Activated naive CD4-positive, alpha-beta T cell treated with anti-CD3 and anti-CD28 coated beads, Interleukin-2, amount 50 U/mL, for 16 hours (primary cell): ENCODE results near the gene PIGW.

Experiments
- DNase-seq: peaks from one replicate; pipeline ENCODE4 v3.0.0-alpha.2; 2020

Gene PIGW

DNA sequence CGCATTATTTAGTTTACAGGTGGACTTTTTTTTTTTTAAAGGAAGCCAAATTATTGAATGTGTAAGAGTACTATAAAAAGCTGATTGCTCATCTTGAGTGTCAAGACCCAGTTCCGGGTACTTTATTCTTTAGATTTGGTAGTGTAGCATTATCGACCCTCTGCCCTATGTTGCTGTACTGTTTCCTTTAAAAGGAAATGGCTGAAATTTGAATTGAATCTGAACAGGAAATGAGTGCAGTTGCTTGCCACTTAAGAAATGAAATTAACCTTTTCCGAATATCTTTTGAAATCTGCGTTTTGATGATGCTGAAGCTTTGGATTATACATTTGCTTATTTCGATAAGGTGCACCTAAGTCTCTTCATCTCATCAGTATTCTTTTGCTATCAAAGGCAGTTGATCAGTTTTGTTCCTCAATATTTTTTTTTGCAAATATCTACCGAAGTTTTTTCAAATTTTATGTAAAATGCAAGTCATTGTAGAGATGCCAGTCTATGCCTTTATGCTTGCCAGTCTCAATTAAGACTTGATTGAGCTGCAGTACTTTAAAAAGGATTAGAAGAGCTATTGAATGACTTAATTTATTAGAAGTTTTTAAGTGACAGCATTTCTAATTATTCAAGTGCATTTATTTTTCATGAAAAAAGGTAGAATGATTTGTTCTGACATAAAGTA, 11.8 kb downstream of the PIGW start:
- DNase-seq: no peak

GRCh38 chr17:36547776-36548175, 13.0 kb downstream of the PIGW start:
- DNase-seq: no peak

DNA sequence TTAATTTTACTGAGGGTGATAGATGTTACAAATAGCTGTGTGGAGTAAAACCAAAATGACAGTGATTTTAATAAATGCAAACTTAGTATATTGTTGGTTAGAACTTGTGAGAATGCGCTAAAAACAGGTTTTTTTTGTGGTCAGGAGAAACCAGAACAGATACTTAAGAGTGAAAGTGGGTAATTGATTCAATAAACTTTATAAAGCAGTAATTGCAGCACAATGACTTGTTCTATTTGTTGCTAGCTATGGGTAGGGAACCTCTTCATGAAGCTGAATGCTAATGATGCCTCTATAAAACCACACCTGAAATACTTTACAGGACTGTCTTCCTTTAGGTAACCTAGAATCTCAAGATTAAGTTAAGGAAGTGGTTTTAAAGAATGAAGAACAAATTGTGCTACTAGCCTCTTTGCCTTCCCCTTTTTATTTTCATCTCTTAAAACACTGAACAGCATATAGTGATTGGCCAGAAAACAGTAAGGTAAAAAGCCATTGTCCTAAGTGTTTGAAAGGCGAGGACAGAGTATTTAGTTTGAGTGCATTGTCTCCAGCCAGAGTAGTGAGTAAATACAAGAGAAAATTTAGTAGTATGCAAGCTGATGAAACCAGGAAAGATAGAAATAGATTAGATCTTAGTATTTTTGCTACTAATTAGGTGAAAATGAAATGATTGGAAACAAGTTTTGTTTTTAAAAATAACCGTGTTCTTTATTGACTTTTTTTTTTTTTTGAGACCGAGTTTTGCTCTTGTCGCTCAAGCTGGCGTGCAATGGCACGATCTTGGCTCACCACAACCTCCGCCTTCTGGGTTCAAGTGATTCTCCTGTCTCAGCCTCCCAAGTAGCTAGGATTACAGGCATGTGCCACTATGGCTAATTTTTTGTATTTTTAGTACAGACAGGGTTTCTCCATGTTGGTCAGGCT, 16.0 kb downstream of the PIGW start:
- DNase-seq: no peak

DNA sequence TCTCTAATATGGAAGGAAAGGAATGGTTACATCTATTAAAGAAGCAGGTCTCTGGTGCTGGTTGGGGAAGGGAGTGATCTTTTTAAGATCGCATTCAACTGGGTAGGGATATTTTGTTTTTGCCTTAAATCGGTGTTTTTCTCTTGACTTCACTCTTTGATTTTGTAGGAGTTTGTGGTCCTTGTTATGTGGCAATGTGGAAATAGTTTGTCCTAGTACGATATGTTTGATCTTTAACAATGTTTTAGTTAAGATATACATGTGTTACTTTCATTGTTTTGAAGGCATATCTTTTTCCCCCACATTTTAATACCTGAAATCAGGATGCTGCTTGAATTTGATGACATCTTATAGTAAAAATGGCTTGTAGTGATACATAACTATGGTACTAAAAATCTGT, 18.7 kb downstream of the PIGW start:
- no peak for DNase-seq

DNA sequence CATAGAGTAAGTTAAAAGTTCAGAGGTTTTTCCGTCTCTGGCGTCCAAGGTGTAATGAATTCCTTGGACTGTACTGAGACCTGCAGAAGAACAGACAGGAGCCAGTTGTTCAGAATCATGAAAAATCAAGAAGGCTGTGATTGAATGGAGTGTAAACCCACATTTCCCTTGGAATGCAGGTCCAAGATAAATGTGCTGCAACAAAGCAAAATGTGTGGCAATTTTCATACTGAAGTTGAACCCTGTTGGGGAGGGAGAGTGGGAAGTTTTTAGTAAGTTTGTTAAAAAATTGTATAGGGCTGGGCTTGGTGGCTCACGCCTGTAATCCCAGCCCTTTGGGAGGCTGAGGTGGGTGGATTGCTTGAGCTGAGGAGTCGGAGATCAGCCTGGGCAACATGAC, 31.3 kb downstream of the PIGW start:
- DNase-seq: no peak

DNA sequence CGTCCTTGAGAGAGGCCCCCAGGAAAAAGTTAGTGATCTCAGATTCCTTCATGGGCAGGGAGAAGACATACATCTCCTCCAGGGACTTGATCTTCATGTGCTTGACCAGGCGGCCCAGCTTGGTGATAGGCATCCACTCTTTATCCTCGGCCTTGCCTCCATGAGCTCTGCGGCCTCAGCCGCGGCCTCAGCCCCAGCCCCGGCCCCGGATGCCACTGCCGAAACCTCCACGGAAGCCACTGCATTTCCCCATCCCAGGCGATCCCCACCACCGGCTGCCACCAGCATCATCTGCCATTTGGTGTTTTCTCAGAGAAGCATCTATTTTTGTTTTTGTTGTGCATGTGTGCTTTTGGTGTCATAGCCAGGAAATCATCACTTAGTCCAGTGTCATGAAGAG, 40.2 kb downstream of the PIGW start:
- no peak for DNase-seq

- DNase-seq: no peak
Measured at GRCh38 chr17:36576793-36577192, 42.0 kb downstream of the PIGW start.

DNA sequence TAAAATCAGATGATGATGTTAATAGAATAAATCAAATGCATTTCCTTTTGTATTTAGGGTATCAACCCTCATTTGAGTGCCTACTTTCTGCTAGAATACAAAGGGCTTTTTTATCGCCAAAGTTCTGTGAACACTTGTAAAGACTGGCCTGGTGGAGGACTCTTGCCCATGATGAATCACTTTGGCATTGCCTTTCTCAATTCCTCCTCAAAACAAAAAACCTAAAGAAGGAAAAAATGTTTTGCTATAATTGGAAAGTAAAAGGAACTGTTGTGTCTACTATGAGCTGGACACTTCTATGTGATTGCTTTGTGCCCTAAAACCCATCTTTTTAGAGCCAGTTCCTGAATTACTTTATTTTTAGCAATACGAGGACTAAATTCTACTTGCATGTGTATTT, 43.9 kb downstream of the PIGW start:
- no peak for DNase-seq

GRCh38 chr17:36583787-36584186, 49.0 kb downstream of the PIGW start:
- no peak for DNase-seq

DNA sequence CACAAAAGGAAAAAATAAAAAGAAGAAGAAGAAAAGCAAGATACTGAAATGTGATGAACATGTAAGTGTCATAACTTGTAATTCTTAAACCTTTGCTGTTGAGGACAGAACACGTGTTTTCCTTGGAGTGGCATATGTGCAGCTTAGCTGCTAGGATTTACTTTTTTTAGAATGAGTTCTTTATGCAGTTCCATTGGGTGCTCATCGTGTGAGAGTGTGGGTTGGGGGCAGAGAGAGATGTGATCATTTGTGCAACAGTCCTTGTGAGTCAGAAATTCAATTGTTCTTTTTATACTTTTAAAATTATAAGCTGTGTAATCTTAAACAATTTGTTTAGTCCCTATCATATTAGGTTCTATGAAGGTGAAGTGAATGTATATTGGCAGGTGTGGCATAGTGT, 51.4 kb downstream of the PIGW start:
- DNase-seq: no peak
